GM18858 (cell line): Measurements from ENCODE around the gene MORC4.

Experiments
- ATAC-seq: cut with Tn5 transposase; IDR thresholded peaks from one replicate; pipeline ENCODE4 v1.9.1; 2021; ENCODE audit not compliant: unreplicated experiment

Gene MORC4

GRCh38 chrX:106917830-106918500 is 82.0 kb downstream of the MORC4 start:
- ATAC-seq: no peak

GRCh38 chrX:106912864-106913263 is 87.1 kb downstream of the MORC4 start:
- no peak for ATAC-seq

GRCh38 chrX:106906361-106906760 is 93.7 kb downstream of the MORC4 start:
- no peak for ATAC-seq

GRCh38 chrX:106905064-106905708 is 94.8 kb downstream of the MORC4 start:
- no peak for ATAC-seq

- ATAC-seq: no peak
These were observed 96.0 kb downstream of the MORC4 start for GRCh38 chrX:106903856-106904528.

GRCh38 chrX:106903291-106903824 is 96.7 kb downstream of the MORC4 start, which contains the start of gene RIPPLY1:
Gene RIPPLY1 (minus strand): TSS chrX:106903341. CDS start chrX:106903287, 54 bp downstream.
- ATAC-seq: no peak

GRCh38 chrX:106902684-106903083 is 97.3 kb downstream of the MORC4 start:
- no peak for ATAC-seq

GRCh38 chrX:106901781-106902219 is 98.2 kb downstream of the MORC4 start:
- ATAC-seq: no peak

- ATAC-seq: no peak
These were observed 98.7 kb downstream of the MORC4 start for GRCh38 chrX:106901341-106901740.

GRCh38 chrX:106899841-106900240 is 100.2 kb downstream of the MORC4 start:
- ATAC-seq: no peak

- no peak for ATAC-seq
These were observed 100.7 kb downstream of the MORC4 start for GRCh38 chrX:106899276-106899675.

GRCh38 chrX:106898462-106898861 is 101.5 kb downstream of the MORC4 start:
- ATAC-seq: peak; percentile 70

GRCh38 chrX:106897259-106897658 is 102.8 kb downstream of the MORC4 start:
- no peak for ATAC-seq

GRCh38 chrX:106894978-106895452 is 105.0 kb downstream of the MORC4 start:
- no peak for ATAC-seq

- peak; percentile 72 for ATAC-seq
These were observed 105.6 kb downstream of the MORC4 start for GRCh38 chrX:106894392-106894909.

- ATAC-seq: no peak
These were observed 108.1 kb downstream of the MORC4 start for GRCh38 chrX:106891762-106892460.
